TTC549 (cell line): ENCODE data around the gene MEN1.
"Not testable (repeated sequence)": the region's sequence is repeated elsewhere in the genome, so short reads cannot be mapped to it uniquely, and the experiment has no call there.

Experiments
- FAIRE-seq: peaks from 2 replicates; lab custom pipeline; 2012; peaks lifted over from hg19 to GRCh38; lab: Jason Lieb, UNC

Gene MEN1

GRCh38 chr11:64845776-64846129, 35.4 kb upstream of the MEN1 start:
- FAIRE-seq: not testable (repeated sequence)

GRCh38 chr11:64845129-64845775, 34.9 kb upstream of the MEN1 start:
- no peak for FAIRE-seq

GRCh38 chr11:64844330-64845128, 34.2 kb upstream of the MEN1 start, which contains the start of gene CDC42BPG:
TSS of gene CDC42BPG (minus strand) at chr11:64844653. CDS start at chr11:64844569, 84 bp downstream.
- FAIRE-seq: no peak

- no peak for FAIRE-seq
Measured at GRCh38 chr11:64843686-64844329, 33.5 kb upstream of the MEN1 start.

- FAIRE-seq: no peak
Measured at GRCh38 chr11:64842851-64843685, 32.7 kb upstream of the MEN1 start.

GRCh38 chr11:64842366-64842759, 32.0 kb upstream of the MEN1 start:
- no peak for FAIRE-seq

- FAIRE-seq: no peak
Measured at GRCh38 chr11:64841592-64842365, 31.4 kb upstream of the MEN1 start.

GRCh38 chr11:64839887-64840782, 29.8 kb upstream of the MEN1 start:
- no peak for FAIRE-seq

GRCh38 chr11:64839335-64839734, 29.0 kb upstream of the MEN1 start:
- FAIRE-seq: no peak

- FAIRE-seq: no peak
Measured at GRCh38 chr11:64838600-64839334, 28.4 kb upstream of the MEN1 start.

- FAIRE-seq: no peak
Measured at GRCh38 chr11:64837887-64838351, 27.6 kb upstream of the MEN1 start.

- FAIRE-seq: no peak
Measured at GRCh38 chr11:64836448-64837072, 26.2 kb upstream of the MEN1 start.

GRCh38 chr11:64835616-64836447, 25.5 kb upstream of the MEN1 start:
- no peak for FAIRE-seq

GRCh38 chr11:64834723-64835615, 24.6 kb upstream of the MEN1 start:
- no peak for FAIRE-seq

- no peak for FAIRE-seq
Measured at GRCh38 chr11:64834031-64834722, 23.8 kb upstream of the MEN1 start.

- no peak for FAIRE-seq
Measured at GRCh38 chr11:64833509-64833908, 23.2 kb upstream of the MEN1 start.

- no peak for FAIRE-seq
Measured at GRCh38 chr11:64833198-64833502, 22.8 kb upstream of the MEN1 start.
